K562 (cell line): ENCODE results near the gene SLC26A8. TPM values are rescaled to one million over a fixed set of nuclear protein-coding genes. Genes with fewer than 3 reads are reported as not detected.
A peak's percentile ranks its signal among the peaks of the same experiment; 100 is the strongest.

Experiments
- ARID1B ChIP-seq: fragments of 450-650 bp; IDR thresholded peaks from 2 replicates; pipeline ENCODE4 v1.6.1; 2016; ENCODE audit warnings: antibody characterized with exemption, mild to moderate bottlenecking, inconsistent platforms
- BMI1 ChIP-seq: fragments of 150-350 bp; IDR thresholded peaks from 2 replicates; pipeline ENCODE4 v1.6.1; 2014; ENCODE audit warnings: low read length
- EWSR1 ChIP-seq: fragments of 450-650 bp; IDR thresholded peaks from 2 replicates; pipeline ENCODE4 v1.6.1; 2018; ENCODE audit warnings: borderline replicate concordance, mild to moderate bottlenecking, low read depth, moderate library complexity; ENCODE audit not compliant: partially characterized antibody
- EZH2 ChIP-seq: IDR thresholded peaks from 2 replicates; pipeline ENCODE4 v1.6.1; 2012; ENCODE audit warnings: low read depth, mild to moderate bottlenecking, inconsistent platforms, low read length, borderline replicate concordance
- KDM1A ChIP-seq, 2 experiments: fragments of 450-650 bp; IDR thresholded peaks; 2 replicates each; pipeline ENCODE4 v1.6.1; 2016; ENCODE audit warnings: mild to moderate bottlenecking in 2 of 2
- NCOA6 ChIP-seq: fragments of 450-650 bp; IDR thresholded peaks from 2 replicates; pipeline ENCODE4 v1.6.1; 2017; ENCODE audit warnings: mild to moderate bottlenecking
- NR2C2 ChIP-seq, 2 experiments: fragments of 200-800 bp in 1 of 2; sonication (Bioruptor generic) in 1 of 2; sonication (generic) in 1 of 2; formaldehyde crosslinking in 1 of 2; IDR thresholded peaks; 2 replicates each; pipeline versions ENCODE4 v1.6.1 to v1.8.0; 2016 to 2022; ENCODE audit warnings: mild to moderate bottlenecking in 1 of 2, missing compliant biosample characterization in 1 of 2, missing genetic modification characterization in 1 of 2, missing genetic modification reagents in 1 of 2
- PHB2 ChIP-seq: fragments of 450-650 bp; IDR thresholded peaks from 2 replicates; pipeline ENCODE4 v1.6.1; 2017; ENCODE audit warnings: low read depth
- POLR2H ChIP-seq: IDR thresholded peaks from 2 replicates; pipeline ENCODE4 v1.6.1; 2016; ENCODE audit warnings: missing genetic modification characterization, low read depth, mild to moderate bottlenecking, control low read depth, missing compliant biosample characterization, moderate library complexity
- SIN3A ChIP-seq, 2 experiments: fragments of 150-350 bp in 1 of 2; IDR thresholded peaks; 2 replicates each; pipeline ENCODE4 v1.6.1; 2011 to 2016; ENCODE audit warnings: borderline replicate concordance in 2 of 2, low read depth in 2 of 2, low read length in 2 of 2, mild to moderate bottlenecking in 2 of 2, moderate library complexity in 2 of 2; ENCODE audit not compliant: control insufficient read depth in 1 of 2
- TCFL5 ChIP-seq: fragments of 250-450 bp; sonication (Bioruptor Pico); conservative IDR thresholded peaks from 2 replicates; pipeline ENCODE4 v1.6.1; 2021; ENCODE audit warnings: mild to moderate bottlenecking, moderate library complexity, matching md5 sums
- ZC3H4 ChIP-seq: sonication (generic); formaldehyde crosslinking; IDR thresholded peaks from 2 replicates; pipeline ENCODE4 v1.9.0; 2021; ENCODE audit warnings: missing genetic modification reagents, borderline replicate concordance
- ZNF134 ChIP-seq: fragments of 250-450 bp; sonication (Bioruptor Pico); conservative IDR thresholded peaks from 2 replicates; pipeline ENCODE4 v1.4.0; 2020
- ZNF263 ChIP-seq: sonication (generic); formaldehyde crosslinking; IDR thresholded peaks from 2 replicates; pipeline ENCODE4 v1.8.0; 2022; ENCODE audit warnings: mild to moderate bottlenecking, missing genetic modification reagents, borderline replicate concordance
- ZNF668 ChIP-seq: fragments of 250-450 bp; sonication (Bioruptor Pico); IDR thresholded peaks from 2 replicates; pipeline ENCODE4 v1.8.0; 2022; ENCODE audit warnings: mild to moderate bottlenecking, inconsistent platforms
- ZSCAN29 ChIP-seq: fragments of 450-650 bp; IDR thresholded peaks from 2 replicates; pipeline ENCODE4 v1.6.1; 2017
- polyA plus RNA-seq, 8 experiments: library from polyadenylated mRNA; depleted of rRNA in 4 of 8; stranded (reverse) in 5 of 8; unstranded in 3 of 8; fragments of >200 nt; fragmentation: Nextera tagmentation in 2 of 8; fragmentation: Illumina TruSeq in 1 of 8; extraction: Ambion mirVana in 2 of 8; extraction: Trizol in 1 of 8; gene quantifications; 2 replicates each; pipeline versions ENCODE4 v1.2.1 to v1.2.3, GENCODE V29; 2011 to 2014; ENCODE audit warnings: inconsistent platforms in 1 of 8, missing spikeins in 1 of 8
- total RNA-seq, 7 experiments: library from RNA; depleted of rRNA in 6 of 7; stranded (reverse); fragments of >200 nt in 6 of 7; fragmentation: Illumina TruSeq in 2 of 7; extraction: Trizol in 2 of 7; gene quantifications; 2 replicates each; pipeline versions ENCODE4 v1.2.1 to v1.2.3, GENCODE V29; 2011 to 2021; ENCODE audit warnings: low replicate concordance in 1 of 7
- TF ChIP-seq, protein P1 (sequence below): sonication (generic); formaldehyde crosslinking; IDR thresholded peaks from 2 replicates; pipeline ENCODE4 v1.8.1; 2023; ENCODE audit warnings: mild to moderate bottlenecking, missing genetic modification reagents
- TF ChIP-seq, protein P2 (sequence below): fragments of 200-800 bp; sonication (Bioruptor generic); IDR thresholded peaks from 2 replicates; pipeline ENCODE4 v1.6.1; 2017; ENCODE audit warnings: missing genetic modification characterization, missing compliant biosample characterization
- TF ChIP-seq, protein P3 (sequence below), 2 experiments: IDR thresholded peaks; 2 replicates each; pipeline ENCODE4 v1.6.1; 2012; ENCODE audit warnings: improper control_type of control experiment in 2 of 2, low read depth in 2 of 2, low read length in 2 of 2, borderline replicate concordance in 1 of 2
- TF ChIP-seq, protein P4 (sequence below): fragments of 450-650 bp; IDR thresholded peaks from one replicate; pipeline ENCODE4 v1.6.1; 2018; ENCODE audit warnings: mild to moderate bottlenecking, moderate library complexity; ENCODE audit not compliant: partially characterized antibody
- TF ChIP-seq, protein P5 (sequence below): fragments of 250-450 bp; sonication (Bioruptor Pico); IDR thresholded peaks from 2 replicates; pipeline ENCODE4 v1.6.1; 2021; ENCODE audit warnings: mild to moderate bottlenecking

The SLC26A8 gene
- total and polyA plus RNA-seq, 9 of the 15 experiments (the other 6 are each of a cell fraction or from before 2014, with no cell fraction given), result not detected

DNA sequence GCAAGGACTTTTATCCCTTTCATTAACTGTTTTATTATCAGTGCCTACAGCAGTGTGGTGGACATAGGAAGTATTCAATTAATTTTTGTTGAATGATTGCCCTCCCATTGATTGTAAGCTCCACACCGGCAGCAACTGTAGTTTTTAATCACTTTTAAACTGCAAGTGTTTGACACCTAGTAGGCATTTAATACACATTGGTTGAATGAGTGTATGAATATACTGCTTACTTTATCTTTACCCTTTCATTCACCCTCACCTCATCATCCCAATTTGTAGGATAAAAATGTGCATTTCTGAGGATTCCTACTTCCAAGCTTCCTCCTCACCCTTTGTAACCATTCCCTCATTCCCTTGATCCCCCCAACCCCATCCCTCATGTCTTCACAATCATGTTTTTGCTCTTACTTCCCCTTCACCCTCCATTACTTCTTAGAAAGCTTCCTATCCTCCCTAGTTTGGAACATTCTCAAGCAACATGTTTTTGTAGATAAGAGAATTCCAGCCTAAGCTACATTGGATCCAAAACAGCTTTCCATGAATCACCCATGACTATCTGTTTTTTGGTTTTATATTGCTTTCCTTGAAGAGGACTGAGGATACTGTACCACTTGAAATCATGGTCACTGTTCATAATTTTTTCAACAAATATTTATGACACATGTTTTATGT lies 955 bp upstream of the SLC26A8 start (continued):
- TF ChIP-seq TCFL5 (no peak), SIN3A (IDR thresholded peaks at IDR 0.05; ENCODE audit: borderline replicate concordance in 2 of 2, control insufficient read depth in 1 of 2, low read depth in 2 of 2, low read length in 2 of 2) (no peak), EWSR1 (no peak), EZH2 (no peak), PHB2 (peak; percentile 74), ZNF134 (no peak), ZC3H4 (CRISPR knock-in tag) (no peak), ARID1B (peak; percentile 98), NR2C2 (CRISPR knock-in tag; IDR thresholded peaks at IDR 0.05) (no peak), NR2C2 (tag; IDR thresholded peaks at IDR 0.05) (no peak), POLR2H (tag) (no peak), BMI1 (no peak), ZNF263 (CRISPR knock-in tag) (no peak), ZSCAN29 (no peak), NCOA6 (no peak; the same call in 1 of the 2 replicates), ZNF668 (no peak), KDM1A (IDR thresholded peaks at IDR 0.05) (peak; percentile 17 to 76; a peak in 2 of 4 replicates)
- TF ChIP-seq, protein P1, sequence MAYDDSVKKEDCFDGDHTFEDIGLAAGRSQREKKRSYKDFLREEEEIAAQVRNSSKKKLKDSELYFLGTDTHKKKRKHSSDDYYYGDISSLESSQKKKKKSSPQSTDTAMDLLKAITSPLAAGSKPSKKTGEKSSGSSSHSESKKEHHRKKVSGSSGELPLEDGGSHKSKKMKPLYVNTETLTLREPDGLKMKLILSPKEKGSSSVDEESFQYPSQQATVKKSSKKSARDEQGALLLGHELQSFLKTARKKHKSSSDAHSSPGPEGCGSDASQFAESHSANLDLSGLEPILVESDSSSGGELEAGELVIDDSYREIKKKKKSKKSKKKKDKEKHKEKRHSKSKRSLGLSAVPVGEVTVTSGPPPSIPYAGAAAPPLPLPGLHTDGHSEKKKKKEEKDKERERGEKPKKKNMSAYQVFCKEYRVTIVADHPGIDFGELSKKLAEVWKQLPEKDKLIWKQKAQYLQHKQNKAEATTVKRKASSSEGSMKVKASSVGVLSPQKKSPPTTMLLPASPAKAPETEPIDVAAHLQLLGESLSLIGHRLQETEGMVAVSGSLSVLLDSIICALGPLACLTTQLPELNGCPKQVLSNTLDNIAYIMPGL (CRISPR knock-in tag), result no peak
- TF ChIP-seq, protein P2, sequence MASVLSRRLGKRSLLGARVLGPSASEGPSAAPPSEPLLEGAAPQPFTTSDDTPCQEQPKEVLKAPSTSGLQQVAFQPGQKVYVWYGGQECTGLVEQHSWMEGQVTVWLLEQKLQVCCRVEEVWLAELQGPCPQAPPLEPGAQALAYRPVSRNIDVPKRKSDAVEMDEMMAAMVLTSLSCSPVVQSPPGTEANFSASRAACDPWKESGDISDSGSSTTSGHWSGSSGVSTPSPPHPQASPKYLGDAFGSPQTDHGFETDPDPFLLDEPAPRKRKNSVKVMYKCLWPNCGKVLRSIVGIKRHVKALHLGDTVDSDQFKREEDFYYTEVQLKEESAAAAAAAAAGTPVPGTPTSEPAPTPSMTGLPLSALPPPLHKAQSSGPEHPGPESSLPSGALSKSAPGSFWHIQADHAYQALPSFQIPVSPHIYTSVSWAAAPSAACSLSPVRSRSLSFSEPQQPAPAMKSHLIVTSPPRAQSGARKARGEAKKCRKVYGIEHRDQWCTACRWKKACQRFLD (CRISPR knock-in tag), result 0 out of 2 replicates have a peak, but pooled peaks have one; percentile 55
- TF ChIP-seq, protein P3, sequence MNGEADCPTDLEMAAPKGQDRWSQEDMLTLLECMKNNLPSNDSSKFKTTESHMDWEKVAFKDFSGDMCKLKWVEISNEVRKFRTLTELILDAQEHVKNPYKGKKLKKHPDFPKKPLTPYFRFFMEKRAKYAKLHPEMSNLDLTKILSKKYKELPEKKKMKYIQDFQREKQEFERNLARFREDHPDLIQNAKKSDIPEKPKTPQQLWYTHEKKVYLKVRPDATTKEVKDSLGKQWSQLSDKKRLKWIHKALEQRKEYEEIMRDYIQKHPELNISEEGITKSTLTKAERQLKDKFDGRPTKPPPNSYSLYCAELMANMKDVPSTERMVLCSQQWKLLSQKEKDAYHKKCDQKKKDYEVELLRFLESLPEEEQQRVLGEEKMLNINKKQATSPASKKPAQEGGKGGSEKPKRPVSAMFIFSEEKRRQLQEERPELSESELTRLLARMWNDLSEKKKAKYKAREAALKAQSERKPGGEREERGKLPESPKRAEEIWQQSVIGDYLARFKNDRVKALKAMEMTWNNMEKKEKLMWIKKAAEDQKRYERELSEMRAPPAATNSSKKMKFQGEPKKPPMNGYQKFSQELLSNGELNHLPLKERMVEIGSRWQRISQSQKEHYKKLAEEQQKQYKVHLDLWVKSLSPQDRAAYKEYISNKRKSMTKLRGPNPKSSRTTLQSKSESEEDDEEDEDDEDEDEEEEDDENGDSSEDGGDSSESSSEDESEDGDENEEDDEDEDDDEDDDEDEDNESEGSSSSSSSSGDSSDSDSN (IDR thresholded peaks at IDR 0.05; ENCODE audit: borderline replicate concordance in 1 of 2, low read depth in 2 of 2, low read length in 2 of 2), result no peak
- TF ChIP-seq, protein P4, sequence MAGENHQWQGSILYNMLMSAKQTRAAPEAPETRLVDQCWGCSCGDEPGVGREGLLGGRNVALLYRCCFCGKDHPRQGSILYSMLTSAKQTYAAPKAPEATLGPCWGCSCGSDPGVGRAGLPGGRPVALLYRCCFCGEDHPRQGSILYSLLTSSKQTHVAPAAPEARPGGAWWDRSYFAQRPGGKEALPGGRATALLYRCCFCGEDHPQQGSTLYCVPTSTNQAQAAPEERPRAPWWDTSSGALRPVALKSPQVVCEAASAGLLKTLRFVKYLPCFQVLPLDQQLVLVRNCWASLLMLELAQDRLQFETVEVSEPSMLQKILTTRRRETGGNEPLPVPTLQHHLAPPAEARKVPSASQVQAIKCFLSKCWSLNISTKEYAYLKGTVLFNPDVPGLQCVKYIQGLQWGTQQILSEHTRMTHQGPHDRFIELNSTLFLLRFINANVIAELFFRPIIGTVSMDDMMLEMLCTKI, result no peak
- TF ChIP-seq, protein P5, sequence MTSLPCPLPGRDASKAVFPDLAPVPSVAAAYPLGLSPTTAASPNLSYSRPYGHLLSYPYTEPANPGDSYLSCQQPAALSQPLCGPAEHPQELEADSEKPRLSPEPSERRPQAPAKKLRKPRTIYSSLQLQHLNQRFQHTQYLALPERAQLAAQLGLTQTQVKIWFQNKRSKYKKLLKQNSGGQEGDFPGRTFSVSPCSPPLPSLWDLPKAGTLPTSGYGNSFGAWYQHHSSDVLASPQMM (CRISPR knock-in tag), result no peak
